HG02759 (cell line): ENCODE results near the gene ATP6V1A.
A peak's percentile ranks its signal among the peaks of the same experiment; 100 is the strongest.

ENCODE experiments used
- ATAC-seq: cut with Tn5 transposase; IDR thresholded peaks from one replicate; pipeline ENCODE4 v1.9.1; 2021; ENCODE audit warnings: mild to moderate bottlenecking, moderate library complexity; ENCODE audit not compliant: unreplicated experiment

The ATP6V1A gene

GRCh38 chr3:113746548-113747282, at the start of gene ATP6V1A:
TSS of gene ATP6V1A (plus strand) at chr3:113747035. CDS start at chr3:113778754, 31,719 bp downstream.
- ATAC-seq: peak; percentile 46

- no peak for ATAC-seq
Measured at GRCh38 chr3:113697500-113698090, 49.2 kb upstream of the ATP6V1A start.

- no peak for ATAC-seq
Measured at GRCh38 chr3:113698213-113698742, 48.6 kb upstream of the ATP6V1A start.

- ATAC-seq: no peak
Measured at GRCh38 chr3:113698956-113699355, 47.9 kb upstream of the ATP6V1A start.

GRCh38 chr3:113707835-113708234, 39.0 kb upstream of the ATP6V1A start:
- no peak for ATAC-seq

GRCh38 chr3:113712129-113712528, 34.7 kb upstream of the ATP6V1A start:
- ATAC-seq: no peak

- no peak for ATAC-seq
Measured at GRCh38 chr3:113714702-113715101, 32.1 kb upstream of the ATP6V1A start.

GRCh38 chr3:113717308-113717707, 29.5 kb upstream of the ATP6V1A start:
- no peak for ATAC-seq

GRCh38 chr3:113717818-113718217, 29.0 kb upstream of the ATP6V1A start:
- no peak for ATAC-seq

GRCh38 chr3:113719294-113719693, 27.5 kb upstream of the ATP6V1A start:
- no peak for ATAC-seq

- ATAC-seq: no peak
Measured at GRCh38 chr3:113719758-113720157, 27.1 kb upstream of the ATP6V1A start.

GRCh38 chr3:113721636-113722035, 25.2 kb upstream of the ATP6V1A start:
- no peak for ATAC-seq

GRCh38 chr3:113728661-113729060, 18.2 kb upstream of the ATP6V1A start:
- no peak for ATAC-seq

- ATAC-seq: no peak
Measured at GRCh38 chr3:113730550-113730949, 16.3 kb upstream of the ATP6V1A start.

- no peak for ATAC-seq
Measured at GRCh38 chr3:113731694-113732093, 15.1 kb upstream of the ATP6V1A start.

GRCh38 chr3:113736548-113737089, 10.2 kb upstream of the ATP6V1A start:
- peak; percentile 70 for ATAC-seq

- no peak for ATAC-seq
Measured at GRCh38 chr3:113741086-113741485, 5.7 kb upstream of the ATP6V1A start.

GRCh38 chr3:113741620-113742019, 5.2 kb upstream of the ATP6V1A start:
- ATAC-seq: no peak

GRCh38 chr3:113743006-113743630, 3.7 kb upstream of the ATP6V1A start:
- ATAC-seq: no peak

GRCh38 chr3:113744941-113745755, 1.7 kb upstream of the ATP6V1A start:
- ATAC-seq: peak; percentile 52
